A673 (cell line): ENCODE measurements around the gene CIZ1. TPM values are rescaled to one million over a fixed set of nuclear protein-coding genes. Genes with fewer than 3 reads are reported as not detected.
"Not testable (repeated sequence)": the region's sequence is repeated elsewhere in the genome, so short reads cannot be mapped to it uniquely, and the experiment has no call there.

Experiments
- BruUV-seq: library from RNA; stranded (reverse); fragments of 400-500 nt; replicated peaks from 2 replicates; lab custom pipeline; 2021; lab: Mats Ljungman, UMichigan
- CTCF ChIA-PET: fragments of 300-600 bp; sonication (Branson Sonifier 250); formaldehyde crosslinking; loops from one replicate; lab custom pipeline; 2022; ENCODE audit warnings: antibody characterized with exemption; lab: Charles Lee
- POLR2A ChIA-PET: fragments of 300-600 bp; sonication (Branson Sonifier 250); formaldehyde crosslinking; loops from one replicate; lab custom pipeline; 2022; ENCODE audit warnings: antibody characterized with exemption; ENCODE audit not compliant: low non-redundant PET; lab: Charles Lee
- DNase-seq: peaks from one replicate; pipeline ENCODE4 v3.0.0-alpha.2; 2015; ENCODE audit warnings: low spot score
- H3K27ac ChIP-seq: fragments of 200-600 bp; sonication (generic); 2 replicates; pipeline ENCODE4 v1.5.1; 2016; ENCODE audit warnings: mixed run types, low read depth, mild to moderate bottlenecking, mixed read lengths, antibody characterized with exemption, low read length; ENCODE audit not compliant: poor library complexity, severe bottlenecking
- H3K27me3 ChIP-seq: fragments of 200-600 bp; sonication (generic); replicated peaks from 2 replicates; pipeline ENCODE4 v1.6.1; 2017; ENCODE audit warnings: mixed run types, low read depth, mild to moderate bottlenecking, mixed read lengths, antibody characterized with exemption, low read length; ENCODE audit not compliant: insufficient read depth, poor library complexity
- H3K36me3 ChIP-seq: fragments of 200-600 bp; sonication (generic); 2 replicates; pipeline ENCODE4 v1.6.1; 2016; ENCODE audit warnings: mixed run types, mild to moderate bottlenecking, mixed read lengths, antibody characterized with exemption, low read length; ENCODE audit not compliant: insufficient read depth, poor library complexity, severe bottlenecking
- H3K4me1 ChIP-seq: fragments of 200-600 bp; sonication (generic); 2 replicates; pipeline ENCODE4 v1.6.1; 2017; ENCODE audit warnings: mixed run types, mild to moderate bottlenecking, mixed read lengths, antibody characterized with exemption, low read length; ENCODE audit not compliant: insufficient read depth, poor library complexity, severe bottlenecking
- H3K4me3 ChIP-seq: fragments of 200-600 bp; sonication (generic); 2 replicates; pipeline ENCODE4 v1.5.1; 2016; ENCODE audit warnings: low read depth, mixed run types, mild to moderate bottlenecking, mixed read lengths, low read length; ENCODE audit not compliant: poor library complexity, severe bottlenecking
- H3K9me3 ChIP-seq: fragments of 200-600 bp; sonication (generic); 2 replicates; pipeline ENCODE4 v1.6.1; 2016; ENCODE audit warnings: mixed run types, low read depth, mild to moderate bottlenecking, mixed read lengths, antibody characterized with exemption, low read length; ENCODE audit not compliant: poor library complexity, severe bottlenecking
- EZH2 ChIP-seq: fragments of 200-600 bp; sonication (generic); IDR thresholded peaks from 2 replicates; pipeline ENCODE4 v1.6.1; 2017; ENCODE audit warnings: borderline replicate concordance, low read depth, mild to moderate bottlenecking, mixed read lengths, antibody characterized with exemption, low read length; ENCODE audit not compliant: poor library complexity, severe bottlenecking
- intact Hi-C: fragments of 100-400 bp; cut with micrococcal nuclease; formaldehyde crosslinking; loops from one replicate; pipeline ENCODE4 v1.10.0; 2022; ENCODE audit not compliant: unreplicated experiment
- total RNA-seq: library from RNA; stranded (reverse); gene quantifications from 2 replicates; pipeline ENCODE4 v1.2.3, GENCODE V29; 2021
- TF ChIP-seq, protein P1 (sequence below): fragments of 300-800, 200-600 bp; sonication (generic); conservative IDR thresholded peaks from 2 replicates; pipeline ENCODE4 v1.5.1; 2017; ENCODE audit warnings: low read depth, mild to moderate bottlenecking, antibody characterized with exemption, low read length, moderate library complexity, mixed read lengths

Gene CIZ1
- total RNA-seq, 1 experiment from 2014 or later = 158 TPM

DNA sequence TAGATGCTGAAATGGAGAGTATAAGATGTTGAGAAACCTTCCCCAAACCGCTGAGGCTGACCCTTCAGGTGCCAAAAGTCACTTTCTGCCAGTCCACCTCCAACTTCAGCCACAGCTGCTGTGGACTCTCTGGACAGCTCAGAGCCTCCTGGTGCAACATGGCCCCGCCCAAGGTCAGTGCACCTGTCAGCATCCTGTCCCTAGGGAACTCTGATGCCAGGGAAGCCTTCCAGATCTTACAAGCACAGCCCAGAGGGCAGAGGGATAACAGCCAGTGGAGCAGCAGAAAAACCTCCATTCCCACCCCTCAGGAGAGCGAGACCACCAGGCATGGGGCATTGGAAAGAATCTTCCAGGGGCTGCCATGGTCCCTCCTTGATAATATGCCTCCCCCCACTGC is 53.4 kb downstream of the CIZ1 start:
- intact Hi-C loops = no loop called here
- BruUV-seq = no TSS peak
- no peaks in the 10 kb centered on the region for H3K27me3 ChIP-seq
- no peak overlapping the region for H3K27ac ChIP-seq
- TF ChIP-seq EZH2 = no peak
- TF ChIP-seq, protein P1, sequence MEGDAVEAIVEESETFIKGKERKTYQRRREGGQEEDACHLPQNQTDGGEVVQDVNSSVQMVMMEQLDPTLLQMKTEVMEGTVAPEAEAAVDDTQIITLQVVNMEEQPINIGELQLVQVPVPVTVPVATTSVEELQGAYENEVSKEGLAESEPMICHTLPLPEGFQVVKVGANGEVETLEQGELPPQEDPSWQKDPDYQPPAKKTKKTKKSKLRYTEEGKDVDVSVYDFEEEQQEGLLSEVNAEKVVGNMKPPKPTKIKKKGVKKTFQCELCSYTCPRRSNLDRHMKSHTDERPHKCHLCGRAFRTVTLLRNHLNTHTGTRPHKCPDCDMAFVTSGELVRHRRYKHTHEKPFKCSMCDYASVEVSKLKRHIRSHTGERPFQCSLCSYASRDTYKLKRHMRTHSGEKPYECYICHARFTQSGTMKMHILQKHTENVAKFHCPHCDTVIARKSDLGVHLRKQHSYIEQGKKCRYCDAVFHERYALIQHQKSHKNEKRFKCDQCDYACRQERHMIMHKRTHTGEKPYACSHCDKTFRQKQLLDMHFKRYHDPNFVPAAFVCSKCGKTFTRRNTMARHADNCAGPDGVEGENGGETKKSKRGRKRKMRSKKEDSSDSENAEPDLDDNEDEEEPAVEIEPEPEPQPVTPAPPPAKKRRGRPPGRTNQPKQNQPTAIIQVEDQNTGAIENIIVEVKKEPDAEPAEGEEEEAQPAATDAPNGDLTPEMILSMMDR = no peak
- H3K9me3 ChIP-seq = no peaks in the 10 kb centered on the region
- H3K4me1 ChIP-seq = no peaks in the 10 kb centered on the region
- ChIA-PET CTCF (no interaction called here), POLR2A (no interaction called here)
- H3K4me3 ChIP-seq = no peak overlapping the region
- H3K36me3 ChIP-seq = no peaks in the 10 kb centered on the region
- DNase-seq = no peak

DNA sequence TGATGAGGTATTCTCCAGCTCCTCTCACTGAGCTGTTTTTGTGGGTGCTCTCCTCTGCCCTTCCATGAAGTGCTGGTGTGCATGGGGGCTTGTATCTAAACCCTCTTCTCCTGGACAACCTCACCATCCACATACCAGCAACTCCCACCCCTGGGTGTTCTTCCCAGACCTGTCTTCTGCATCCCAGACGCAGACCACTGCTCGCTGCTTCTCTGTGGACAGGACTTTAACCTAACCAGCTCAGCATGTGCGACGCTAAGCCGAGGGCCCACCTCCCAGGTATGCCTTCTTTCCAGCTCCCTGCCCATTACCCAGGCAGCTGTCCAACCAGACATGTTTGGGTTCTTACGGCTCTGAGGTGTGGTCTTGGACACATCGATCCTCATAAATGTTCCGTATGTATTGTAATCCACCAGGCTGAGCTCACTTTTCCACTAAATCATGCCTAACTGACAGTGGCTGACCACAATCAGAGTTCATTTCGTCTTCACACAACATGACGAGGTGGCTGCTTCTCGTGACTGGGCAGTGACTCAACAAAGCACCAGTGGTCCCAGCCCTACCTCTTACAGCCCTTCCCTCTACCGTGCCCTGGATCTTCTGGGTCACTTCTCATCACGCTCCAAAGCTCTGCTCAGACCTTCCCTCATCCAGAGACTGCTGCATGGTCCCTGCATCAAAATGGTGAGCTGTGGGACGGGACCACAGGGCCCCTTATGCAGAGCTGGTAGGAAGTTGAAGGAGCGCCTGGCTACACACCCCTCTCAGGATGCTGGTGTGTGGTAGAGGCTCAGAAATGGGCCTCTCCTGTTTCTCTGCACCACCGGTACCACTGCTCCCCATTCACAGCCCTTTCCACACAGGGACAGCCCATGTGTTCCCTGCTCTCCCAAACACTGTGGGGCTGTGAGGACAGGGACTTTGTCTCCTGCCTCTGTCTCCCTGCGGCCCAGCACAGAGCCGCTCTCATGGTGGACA is 54.3 kb downstream of the CIZ1 start:
- Histone ChIP-seq H3K4me3 (no peak overlapping the region), H3K4me1 (no peaks in the 10 kb centered on the region), H3K27me3 (no peaks in the 10 kb centered on the region), H3K9me3 (no peaks in the 10 kb centered on the region), H3K27ac (no peak overlapping the region), H3K36me3 (no peaks in the 10 kb centered on the region)
- no peak for DNase-seq
- ChIA-PET POLR2A (no interaction called here), CTCF (no interaction called here)
- TF ChIP-seq EZH2 = no peak
- TF ChIP-seq, protein P1 = no peak
- intact Hi-C loops = no loop called here
- no TSS peak for BruUV-seq

DNA sequence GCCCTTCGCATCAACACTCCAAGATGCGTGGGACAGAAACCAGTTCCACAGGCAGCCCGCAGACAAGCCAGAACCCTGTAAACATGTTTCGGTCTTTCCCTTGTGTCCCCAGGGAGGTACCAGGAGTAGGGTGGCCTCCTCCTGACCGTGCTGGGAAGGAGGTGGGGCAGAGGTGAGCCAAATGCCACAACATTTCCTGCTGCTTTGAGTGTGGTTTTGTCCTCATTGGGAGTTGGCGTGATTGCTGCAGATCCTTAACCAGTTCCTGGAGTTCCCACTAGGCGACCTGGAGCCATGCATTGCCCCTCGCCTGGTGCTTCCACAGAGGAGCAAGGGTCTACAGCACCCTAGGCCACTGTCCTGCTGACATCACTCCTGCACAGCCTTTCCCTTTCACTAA is 55.8 kb downstream of the CIZ1 start:
- CTCF ChIA-PET, H3K4me1 ChIP-seq, BruUV-seq, H3K9me3 ChIP-seq, intact Hi-C loops, H3K27ac ChIP-seq, H3K36me3 ChIP-seq, POLR2A ChIA-PET, H3K4me3 ChIP-seq, DNase-seq, H3K27me3 ChIP-seq: not testable (repeated sequence)

DNA sequence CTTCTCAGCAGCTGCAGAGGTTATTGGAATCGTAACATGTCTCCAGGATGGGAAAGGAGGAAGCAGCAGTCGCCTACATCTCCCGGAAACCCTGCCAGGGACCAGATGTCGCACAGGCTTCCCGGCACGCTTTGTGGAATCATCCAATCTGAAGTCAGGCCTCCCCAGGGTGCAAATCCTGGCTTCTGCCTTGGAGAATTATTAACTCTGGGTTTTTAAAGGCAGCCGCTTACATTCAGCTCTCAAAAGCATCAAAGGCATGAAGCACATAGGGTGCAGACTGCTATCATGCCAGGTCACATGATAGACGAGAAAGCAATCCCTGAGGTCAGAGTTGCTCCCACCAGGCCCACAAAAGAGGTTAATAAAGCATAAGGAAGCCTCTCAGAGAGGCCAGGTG is 59.2 kb downstream of the CIZ1 start:
- BruUV-seq, H3K4me3 ChIP-seq, H3K4me1 ChIP-seq, CTCF ChIA-PET, intact Hi-C loops, H3K27me3 ChIP-seq, POLR2A ChIA-PET, H3K9me3 ChIP-seq, H3K36me3 ChIP-seq: not testable (repeated sequence)
- peak overlapping the region; percentile 37 for H3K27ac ChIP-seq
- DNase-seq = peak; percentile 68

DNA sequence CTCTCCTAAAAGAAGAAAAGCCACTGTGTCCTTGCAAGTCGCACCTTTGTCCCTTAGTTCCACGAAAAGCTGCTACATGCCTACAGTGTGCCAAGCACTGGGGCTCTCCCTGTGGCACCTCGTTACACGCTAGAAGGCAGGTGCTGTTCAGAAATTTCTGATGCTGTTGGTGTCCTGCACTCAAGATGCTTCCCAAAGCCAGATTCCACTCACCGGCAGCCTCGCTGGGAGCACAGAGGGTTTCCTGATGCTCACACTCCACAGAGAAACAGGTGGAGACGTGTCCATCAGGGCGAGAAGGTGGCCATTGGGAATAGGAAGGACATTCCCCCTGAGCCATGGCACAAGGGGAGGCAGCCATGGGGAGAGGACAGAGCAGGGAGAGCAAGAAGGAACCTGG is 60.0 kb downstream of the CIZ1 start:
- BruUV-seq, POLR2A ChIA-PET, H3K27me3 ChIP-seq, DNase-seq, H3K4me3 ChIP-seq, H3K36me3 ChIP-seq, CTCF ChIA-PET, H3K9me3 ChIP-seq, intact Hi-C loops, H3K27ac ChIP-seq: not testable (repeated sequence)
- H3K4me1 ChIP-seq = peaks cover 13% of the 10 kb centered on the region

DNA sequence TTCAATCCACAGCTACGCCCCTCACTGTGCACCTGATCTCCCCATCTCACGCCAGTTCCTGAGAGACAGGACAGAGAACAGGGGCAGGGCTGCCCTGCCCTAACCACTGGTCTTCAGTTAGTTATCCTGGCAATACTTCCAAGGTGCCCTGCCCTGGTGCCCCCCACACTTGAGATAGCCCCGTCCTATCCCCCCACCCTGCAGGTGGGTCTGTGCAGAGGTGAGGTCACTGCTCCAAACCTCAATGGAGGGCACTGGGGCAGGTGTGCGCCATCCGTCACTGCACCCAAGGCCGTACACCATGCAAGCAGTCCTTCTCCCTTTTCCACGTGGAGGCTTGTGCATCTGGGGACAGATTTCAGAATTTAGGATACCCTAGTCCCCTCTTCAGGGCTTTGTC is 60.7 kb downstream of the CIZ1 start:
- POLR2A ChIA-PET, CTCF ChIA-PET: not testable (repeated sequence)

More for the DNA sequence above, 60.7 kb downstream of the CIZ1 start:
- H3K4me1 ChIP-seq = peaks cover 20% of the 10 kb centered on the region
- DNase-seq, H3K27me3 ChIP-seq, H3K9me3 ChIP-seq, intact Hi-C loops, BruUV-seq, H3K27ac ChIP-seq, H3K4me3 ChIP-seq, H3K36me3 ChIP-seq: not testable (repeated sequence)
